ENCODE results near the gene TMEM107.
"Not testable (repeated sequence)": the region's sequence is repeated elsewhere in the genome, so short reads cannot be mapped to it uniquely, and the experiment has no call there.

The TMEM107 gene

DNA sequence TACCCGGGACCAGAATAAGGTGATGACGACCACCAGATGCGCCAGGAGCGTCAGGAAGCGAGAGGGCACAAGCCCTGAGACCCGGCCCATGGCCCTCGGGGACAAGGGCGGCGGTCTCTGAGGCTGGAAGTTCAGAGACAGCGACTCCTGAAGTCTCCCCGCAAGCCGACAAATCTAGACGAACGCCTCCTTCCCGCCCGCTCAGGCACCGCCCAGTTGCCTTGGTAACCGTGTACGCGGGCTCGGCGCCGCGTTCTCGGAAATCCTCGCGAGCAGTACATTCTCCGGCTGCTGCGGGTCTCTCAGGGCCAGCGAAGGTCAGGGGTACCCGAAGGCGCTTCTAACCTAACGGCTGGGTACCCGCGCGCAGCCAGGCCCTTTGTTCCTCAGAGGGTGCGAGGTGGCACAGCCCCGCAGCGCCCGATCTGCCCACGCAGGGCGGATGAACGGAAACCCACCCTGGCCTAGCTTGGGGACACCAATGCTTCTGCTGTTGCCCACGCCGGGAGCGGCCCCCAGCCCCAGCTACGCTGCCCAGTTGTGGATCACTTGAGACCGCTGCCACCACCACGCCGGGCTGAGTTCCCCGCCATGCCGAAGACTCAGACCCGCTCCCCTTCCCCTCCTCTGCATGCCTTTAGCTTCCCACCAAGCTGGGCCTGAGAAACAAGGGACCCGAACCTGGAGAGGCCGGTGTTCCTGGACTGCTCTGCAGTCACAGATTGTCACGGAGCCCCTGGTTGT, at the start of gene TMEM107:
Gene TMEM107, minus strand, starts transcription at position 184 of the 744 bp plus-strand sequence. Its CDS starts 94 bp downstream, at position 90.
- peak; percentile 64 for DNase-seq (ENCODE audit: low read depth, low spot score)

DNA sequence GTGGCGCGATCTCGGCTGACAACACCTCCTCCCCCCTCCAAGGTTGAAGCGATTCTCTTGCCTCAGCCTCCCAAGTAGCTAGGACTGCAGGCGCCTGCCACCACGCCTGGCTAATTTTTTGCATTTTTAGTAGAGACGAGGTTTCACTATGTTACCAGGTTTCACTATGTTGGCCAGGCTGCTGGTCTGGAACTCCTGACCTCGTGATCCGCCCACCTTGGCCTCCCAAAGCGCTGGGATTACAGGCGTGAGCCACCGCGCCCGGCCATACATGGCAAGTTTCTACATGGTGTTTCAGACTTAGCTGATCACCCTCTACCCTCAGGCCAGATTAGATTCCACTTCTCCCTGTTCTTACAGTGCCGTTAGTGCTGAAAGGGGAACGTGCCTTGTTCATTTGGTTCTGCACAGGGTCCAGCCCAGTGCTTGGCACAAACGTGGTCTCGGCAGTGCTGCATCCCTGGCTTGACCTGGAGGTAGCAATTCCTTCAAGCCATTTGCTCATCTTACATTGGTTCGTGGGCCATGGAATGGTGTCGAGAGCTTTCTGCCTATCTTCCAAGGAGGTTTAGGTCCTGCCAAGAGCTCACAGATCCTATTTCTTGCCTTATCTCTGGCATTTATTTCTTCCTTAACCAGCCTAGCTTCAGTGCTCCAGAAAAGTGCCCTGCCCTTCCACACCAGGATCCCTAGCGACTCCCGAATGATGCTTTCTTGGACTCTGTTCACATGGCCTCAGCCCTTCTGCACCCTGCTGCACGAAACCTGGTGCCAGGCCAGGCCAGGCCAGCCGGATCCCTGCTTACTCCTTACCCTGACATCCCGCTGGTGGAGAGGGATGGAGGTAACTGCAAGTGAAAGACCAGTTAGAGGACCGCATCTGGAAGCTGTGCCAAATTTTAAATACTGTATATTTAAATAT, 49.0 kb upstream of the TMEM107 start:
- DNase-seq (ENCODE audit: low read depth, low spot score) = no peak

GRCh38 chr17:8223356-8224126, 47.4 kb upstream of the TMEM107 start:
- no peak for DNase-seq (ENCODE audit: low read depth, low spot score)

DNA sequence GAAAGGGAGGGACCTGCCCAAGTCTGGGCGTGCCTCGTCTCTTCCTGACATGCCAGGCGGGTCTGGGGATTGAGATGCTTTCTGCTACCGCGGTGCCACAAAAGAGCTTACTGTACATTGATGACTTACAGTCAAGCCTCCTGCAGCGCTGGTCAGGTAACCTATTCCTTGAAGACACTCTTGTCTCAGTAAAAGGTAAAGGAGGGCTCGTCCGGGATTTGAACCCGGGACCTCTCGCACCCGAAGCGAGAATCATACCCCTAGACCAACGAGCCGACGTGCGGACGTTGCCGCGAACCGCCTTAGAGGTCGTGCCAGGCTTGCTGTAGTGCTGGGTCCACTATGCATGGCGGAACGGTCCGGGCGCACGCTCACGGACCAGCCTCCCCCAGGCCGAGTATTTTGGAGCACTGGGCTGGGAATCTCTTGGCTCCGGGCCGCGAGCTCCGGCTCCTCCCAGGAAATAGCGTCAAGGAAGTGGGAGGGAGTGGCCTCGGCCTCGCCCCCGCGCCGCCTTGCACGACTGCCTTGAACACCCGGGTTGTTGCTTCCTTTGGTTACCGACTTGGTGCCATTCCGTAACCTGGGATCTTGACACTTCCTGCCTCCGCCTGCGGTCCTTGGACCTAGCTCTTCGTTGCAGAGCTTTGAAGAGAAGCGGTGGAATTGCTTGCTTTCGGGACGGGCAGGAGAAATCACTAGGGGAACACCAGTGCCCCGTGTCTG, 46.6 kb upstream of the TMEM107 start:
- peak; percentile 74 for DNase-seq (ENCODE audit: low read depth, low spot score)

DNA sequence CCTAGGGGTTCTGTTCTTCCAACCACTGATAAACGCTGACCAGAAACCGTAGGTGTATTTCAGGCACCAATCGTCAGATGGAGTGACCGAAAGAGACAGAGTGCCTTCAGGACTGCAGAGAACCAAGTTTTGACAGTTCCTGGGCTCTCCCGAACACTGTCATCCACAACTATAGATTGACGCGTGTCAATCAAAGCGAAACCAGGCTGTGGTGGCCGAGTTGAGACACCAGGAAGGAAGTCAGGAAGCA, 46.1 kb upstream of the TMEM107 start:
- DNase-seq (ENCODE audit: low read depth, low spot score) = no peak

DNA sequence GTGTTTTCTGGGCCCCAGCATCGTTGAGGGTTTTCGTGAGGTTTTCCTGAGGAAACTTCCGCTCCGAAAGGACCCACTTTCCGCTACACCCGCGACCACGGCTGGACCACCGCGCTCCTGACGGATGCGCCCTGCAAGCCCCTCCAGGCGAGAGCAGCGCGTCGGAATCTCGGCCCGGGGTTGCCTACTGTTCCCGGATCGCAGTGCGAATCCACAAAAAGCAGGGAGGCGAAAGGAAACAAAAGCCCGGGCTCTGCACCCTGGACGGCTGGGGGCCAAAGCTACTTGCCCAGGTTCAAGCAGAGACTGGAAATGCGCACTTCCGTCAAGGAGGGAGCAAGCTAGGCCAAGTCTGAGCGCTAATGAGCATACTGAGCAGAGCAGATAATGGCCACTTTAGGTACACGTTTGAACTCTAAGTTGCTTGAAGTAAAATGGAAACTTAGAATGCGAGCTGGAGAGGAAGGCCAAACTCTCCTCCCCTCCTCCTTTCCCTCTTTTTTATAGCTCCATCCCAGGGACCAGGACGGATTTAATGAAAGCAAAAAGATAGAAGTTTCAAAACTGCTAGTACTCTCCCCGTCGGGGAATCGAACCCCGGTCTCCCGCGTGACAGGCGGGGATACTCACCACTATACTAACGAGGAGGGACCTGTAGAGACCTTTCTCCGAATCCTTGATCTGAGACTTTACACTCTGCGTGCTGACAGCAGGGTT, 45.6 kb upstream of the TMEM107 start:
- DNase-seq (ENCODE audit: low read depth, low spot score) = peak; percentile 71

- DNase-seq (ENCODE audit: low read depth, low spot score) = peak; percentile 75
Measured at GRCh38 chr17:8220783-8221662, 44.8 kb upstream of the TMEM107 start.

- not testable (repeated sequence) for DNase-seq (ENCODE audit: low read depth, low spot score)
Measured at GRCh38 chr17:8214000-8214399, 37.8 kb upstream of the TMEM107 start.

DNA sequence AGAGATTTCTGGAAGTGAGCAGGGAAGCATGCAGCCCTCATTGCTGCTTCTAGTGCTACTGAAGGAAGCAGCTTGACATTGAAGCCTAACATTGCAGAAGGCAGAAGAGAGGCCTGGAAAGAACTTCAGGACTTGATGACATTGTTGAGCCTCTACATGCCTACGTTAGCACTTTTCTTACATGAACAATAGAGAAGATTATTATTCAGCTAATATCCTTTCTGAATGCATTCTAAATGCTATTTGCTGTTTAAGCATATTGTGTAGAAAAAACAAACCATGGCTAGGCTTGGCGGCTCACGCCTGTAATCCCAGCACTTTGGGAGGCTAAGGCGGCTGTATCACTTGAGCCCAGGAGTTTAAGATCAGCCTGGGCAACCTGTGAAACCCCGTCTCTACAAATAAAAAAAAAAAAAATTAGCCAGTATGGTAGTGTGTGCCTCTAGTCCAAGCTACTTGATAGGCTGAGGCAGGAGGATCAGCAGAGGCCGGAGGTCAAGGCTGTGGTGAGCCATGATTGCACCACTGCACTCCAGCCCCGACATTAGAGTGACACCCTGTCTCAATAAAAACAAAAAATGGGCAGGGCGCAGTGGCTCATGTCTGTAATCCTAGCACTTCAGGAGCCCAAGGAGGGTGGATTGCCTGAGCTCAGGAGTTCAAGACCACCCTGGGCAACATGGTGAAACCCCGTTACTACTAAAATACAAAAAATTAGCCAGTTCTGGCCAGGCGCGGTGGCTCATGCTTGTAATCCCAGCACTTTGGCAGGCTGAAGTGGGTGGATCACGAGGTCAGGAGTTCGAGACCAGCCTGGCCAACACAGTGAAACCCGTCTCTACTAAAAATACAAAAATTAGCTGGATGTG, 36.4 kb upstream of the TMEM107 start:
- no peak for DNase-seq (ENCODE audit: low read depth, low spot score)

- DNase-seq (ENCODE audit: low read depth, low spot score) = no peak
Measured at GRCh38 chr17:8210761-8211458, 34.7 kb upstream of the TMEM107 start.

- peak; percentile 78 for DNase-seq (ENCODE audit: low read depth, low spot score)
Measured at GRCh38 chr17:8209907-8210760, 34.0 kb upstream of the TMEM107 start, which contains the start of gene AURKB. Gene AURKB (minus strand): TSS chr17:8210575. CDS start chr17:8210224, 351 bp downstream.

- DNase-seq (ENCODE audit: low read depth, low spot score) = no peak
Measured at GRCh38 chr17:8206536-8206935, 30.4 kb upstream of the TMEM107 start.

DNA sequence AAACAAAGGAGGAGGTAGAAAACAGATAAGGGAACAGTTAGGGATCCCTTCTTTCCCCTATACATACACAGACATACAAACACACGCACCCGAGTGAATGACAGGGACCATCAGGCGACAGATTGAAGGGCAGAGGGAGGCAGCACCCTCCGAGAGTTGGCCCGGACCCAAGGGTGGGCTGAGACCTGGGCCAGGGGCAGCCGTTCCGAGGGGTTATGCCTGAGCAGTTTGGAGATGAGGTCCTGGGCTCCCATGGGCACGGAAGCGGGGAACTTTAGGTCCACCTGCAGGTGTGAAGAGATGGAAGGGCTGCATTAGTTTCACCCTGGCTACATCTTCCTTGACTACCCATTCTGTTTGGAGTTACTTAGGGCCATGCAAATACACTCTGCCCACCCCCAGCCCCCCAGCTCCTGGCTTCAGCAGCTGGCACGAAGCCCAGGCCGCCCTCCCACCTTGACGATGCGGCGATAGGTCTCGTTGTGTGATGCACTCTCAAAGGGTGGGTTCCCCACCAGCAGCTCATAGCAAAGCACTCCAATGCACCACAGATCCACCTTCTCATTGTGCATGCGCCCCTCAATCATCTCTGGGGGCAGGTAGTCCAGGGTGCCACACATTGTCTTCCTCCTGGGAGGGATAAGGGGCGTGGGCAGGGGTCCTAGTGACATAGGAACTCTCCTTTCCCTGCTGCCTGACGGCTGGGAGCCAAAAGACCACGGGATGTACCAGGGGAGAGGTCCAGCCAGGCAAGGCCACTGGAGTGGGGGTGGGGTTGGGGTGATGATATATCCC, 28.8 kb upstream of the TMEM107 start:
- no peak for DNase-seq (ENCODE audit: low read depth, low spot score)

- no peak for DNase-seq (ENCODE audit: low read depth, low spot score)
Measured at GRCh38 chr17:8192070-8192815, 16.1 kb upstream of the TMEM107 start.

DNA sequence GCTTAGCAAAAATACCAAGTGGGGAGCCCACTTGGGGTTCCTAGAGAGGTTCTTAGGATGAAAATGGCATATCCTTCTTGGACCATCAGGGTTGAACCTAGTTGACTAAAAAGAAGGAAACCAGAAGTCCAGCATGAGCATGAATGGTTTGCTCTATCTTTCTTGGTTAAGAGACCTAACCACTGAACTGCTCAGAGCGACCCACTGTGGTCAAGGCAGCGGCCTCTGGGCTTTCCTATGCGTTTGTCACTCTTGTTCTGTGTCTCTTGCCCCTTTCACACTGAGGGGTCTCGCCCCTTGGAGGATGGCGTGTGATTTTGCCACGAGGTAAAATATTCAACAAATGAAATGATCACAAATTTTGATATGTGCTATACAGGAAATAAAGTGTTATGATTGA, 14.3 kb upstream of the TMEM107 start:
- DNase-seq (ENCODE audit: low read depth, low spot score) = no peak

Data from activated naive CD8-positive, alpha-beta T cell treated with anti-CD3 and anti-CD28 coated beads, Interleukin-2, amount 50 U/mL, for 16 hours (primary cell).